CD14-positive monocyte (primary cell): Measurements from ENCODE around the gene MRPL27. TPM values are rescaled to one million over a fixed set of nuclear protein-coding genes. Genes with fewer than 3 reads are reported as not detected.

Source experiments
- DNase-seq, 3 donors: peaks; one replicate each; pipeline ENCODE4 v3.0.0-alpha.2; 2011 to 2022
- H2AFZ ChIP-seq: 2 replicates; pipeline ENCODE4 v1.6.0; 2012; ENCODE audit warnings: mild to moderate bottlenecking, low read depth, low read length, inconsistent platforms; ENCODE audit not compliant: insufficient read depth, poor library complexity, severe bottlenecking
- H3K27ac ChIP-seq, 2 donors: 1 replicate in 1 of 2; 2 replicates in 1 of 2; pipeline ENCODE4 v1.5.1; 2012 to 2013; ENCODE audit warnings: low read length in 2 of 2, control low read depth in 1 of 2, inconsistent platforms in 1 of 2, low read depth in 1 of 2, mild to moderate bottlenecking in 1 of 2
- H3K27me3 ChIP-seq, 2 donors: one replicate each; pipeline versions ENCODE4 v1.6.0 to v1.6.1; 2011 to 2013; ENCODE audit warnings: low read length in 2 of 2; ENCODE audit not compliant: control insufficient read depth in 2 of 2, insufficient read depth in 2 of 2
- H3K36me3 ChIP-seq, 2 donors: replicated peaks in 1 of 2; 1 replicate in 1 of 2; 2 replicates in 1 of 2; pipeline versions ENCODE4 v1.5.1 to v1.6.1; 2012 to 2013; ENCODE audit warnings: low read length in 2 of 2, control low read depth in 1 of 2, inconsistent platforms in 1 of 2, mild to moderate bottlenecking in 1 of 2; ENCODE audit not compliant: insufficient read depth in 2 of 2, control insufficient read depth in 1 of 2
- H3K4me1 ChIP-seq, 2 donors: 1 replicate in 1 of 2; 2 replicates in 1 of 2; pipeline versions ENCODE4 v1.5.1 to v1.6.1; 2012 to 2013; ENCODE audit warnings: low read length in 2 of 2, control low read depth in 1 of 2, inconsistent platforms in 1 of 2, mild to moderate bottlenecking in 1 of 2, moderate library complexity in 1 of 2; ENCODE audit not compliant: insufficient read depth in 2 of 2, control insufficient read depth in 1 of 2
- H3K4me2 ChIP-seq: replicated peaks from 2 replicates; pipeline ENCODE3; 2012; ENCODE audit warnings: low read length, moderate library complexity, mild to moderate bottlenecking; ENCODE audit not compliant: poor library complexity, severe bottlenecking; ENCODE audit errors: extremely low read depth
- H3K4me3 ChIP-seq, 3 experiments: fragments of 200-600 bp in 1 of 3; sonication (generic) in 1 of 3; replicated peaks in 1 of 3; 1 replicate in 2 of 3; 2 replicates in 1 of 3; pipeline ENCODE4 v1.5.1; 2011 to 2013; ENCODE audit warnings: low read length in 3 of 3, mild to moderate bottlenecking in 3 of 3, control low read depth in 2 of 3, low read depth in 2 of 3, inconsistent platforms in 1 of 3, moderate library complexity in 1 of 3
- H3K79me2 ChIP-seq: 2 replicates; pipeline ENCODE4 v1.6.0; 2012; ENCODE audit warnings: mild to moderate bottlenecking, control low read depth, inconsistent platforms, low read length, moderate library complexity; ENCODE audit not compliant: insufficient read depth
- H3K9ac ChIP-seq: 2 replicates; pipeline ENCODE4 v1.6.0; 2017; ENCODE audit warnings: low read length, mild to moderate bottlenecking; ENCODE audit not compliant: insufficient read depth, poor library complexity, severe bottlenecking
- H3K9me3 ChIP-seq, 2 donors: replicated peaks in 1 of 2; 1 replicate in 1 of 2; 2 replicates in 1 of 2; pipeline versions ENCODE4 v1.5.1 to v1.6.1; 2012 to 2013; ENCODE audit warnings: low read length in 2 of 2, control low read depth in 1 of 2; ENCODE audit not compliant: control insufficient read depth in 1 of 2, insufficient read depth in 1 of 2
- H4K20me1 ChIP-seq: 2 replicates; pipeline ENCODE4 v1.6.0; 2012; ENCODE audit warnings: mild to moderate bottlenecking, low read length, control low read depth, moderate library complexity; ENCODE audit not compliant: insufficient read depth
- H3K27ac Mint-ChIP-seq, 7 donors: one replicate each; pipeline ENCODE4 v1.8.0; 2020; ENCODE audit warnings: mild to moderate bottlenecking in 7 of 7, mixed read lengths in 7 of 7, moderate library complexity in 6 of 7, inconsistent platforms in 2 of 7
- H3K27me3 Mint-ChIP-seq, 3 donors: one replicate each; pipeline ENCODE4 v1.8.0; 2021 to 2022; ENCODE audit warnings: low read depth in 3 of 3, mild to moderate bottlenecking in 3 of 3, mixed read lengths in 3 of 3, moderate library complexity in 3 of 3, inconsistent platforms in 1 of 3
- H3K36me3 Mint-ChIP-seq, 2 donors: one replicate each; pipeline ENCODE4 v1.8.0; 2020; ENCODE audit warnings: mixed read lengths in 2 of 2, inconsistent platforms in 1 of 2, mild to moderate bottlenecking in 1 of 2
- H3K4me1 Mint-ChIP-seq: one replicate; pipeline ENCODE4 v1.8.0; 2020; ENCODE audit warnings: mild to moderate bottlenecking, mixed read lengths
- H3K4me3 Mint-ChIP-seq, 2 donors: one replicate each; pipeline ENCODE4 v1.8.0; 2020; ENCODE audit warnings: mild to moderate bottlenecking in 2 of 2, mixed read lengths in 2 of 2, moderate library complexity in 1 of 2
- H3K9me3 Mint-ChIP-seq, 7 donors: one replicate each; pipeline ENCODE4 v1.8.0; 2020 to 2022; ENCODE audit warnings: mixed read lengths in 7 of 7, mild to moderate bottlenecking in 6 of 7, moderate library complexity in 6 of 7, inconsistent platforms in 2 of 7
- CTCF ChIP-seq: fragments of 200-600 bp; IDR thresholded peaks from one replicate; pipeline ENCODE4 v1.8.0; 2022; ENCODE audit warnings: antibody characterized with exemption, mild to moderate bottlenecking
- WGBS: methylation state at CpG from one replicate; pipeline ENCODE4 v1.1.5; 2013; ENCODE audit warnings: missing lambda C conversion rate; ENCODE audit not compliant: insufficient coverage; 5-methylcytosine and 5-hydroxymethylcytosine counted together
- intact Hi-C, 2 donors: fragments of 100-400 bp; cut with micrococcal nuclease; formaldehyde crosslinking; loops; one replicate each; pipeline versions ENCODE4 v1.15.0 to v1.15.1; 2023
- polyA plus RNA-seq, 3 donors: library from polyadenylated mRNA; depleted of rRNA in 1 of 3; unstranded in 2 of 3; stranded (reverse) in 1 of 3; fragments of 300-500 nt in 2 of 3; fragments of >200 nt in 1 of 3; fragmentation: Illumina TruSeq in 2 of 3; gene quantifications; 1 replicate in 2 of 3; 2 replicates in 1 of 3; pipeline ENCODE4 v1.2.3, GENCODE V29; 2012 to 2021

The MRPL27 gene
- polyA plus RNA-seq, 3 donors = 33.2 to 82.3 (median 75.3) TPM

GRCh38 chr17:50381260-50381815 is 8.4 kb upstream of the MRPL27 start:
- Mint-ChIP-seq H3K4me3 (no peak overlapping the region), H3K27ac (peak overlapping the region in 2 of 7 donors; percentile 8 to 55), H3K4me1 (peaks cover 12% of the 10 kb centered on the region), H3K27me3 (peaks cover 0 to 3% (median 0%) of the 10 kb centered on the region in 3 donors), H3K36me3 (peaks cover 67 to 80% of the 10 kb centered on the region in 2 donors), H3K9me3 (no peaks in the 10 kb centered on the region)
- Histone ChIP-seq H3K4me2 (no peak overlapping the region), H3K27ac (no peak overlapping the region), H3K9me3 (no peaks in the 10 kb centered on the region), H2AFZ (no peak overlapping the region), H3K27me3 (no peaks in the 10 kb centered on the region), H4K20me1 (peaks cover 11% of the 10 kb centered on the region), H3K79me2 (no peaks in the 10 kb centered on the region), H3K4me1 (peaks cover 8 to 9% of the 10 kb centered on the region in 2 donors), H3K36me3 (peaks cover 55 to 81% of the 10 kb centered on the region in 2 donors), H3K4me3 (no peak overlapping the region), H3K9ac (no peak overlapping the region)
- intact Hi-C loops = no loop called here
- DNase-seq = no peak
- no peak for TF ChIP-seq CTCF
- 94% methylated on average over 2 of the region's 7 CpGs for WGBS

- no peaks in the 10 kb centered on the region for H3K79me2 ChIP-seq
- H4K20me1 ChIP-seq = peaks cover 11% of the 10 kb centered on the region
- H2AFZ ChIP-seq = no peak overlapping the region
- 96% methylated on average over 11 of the region's 13 CpGs for WGBS
- peak overlapping the region in 1 of 2 donors; percentile 27 for H3K27ac ChIP-seq
- Mint-ChIP-seq H3K4me3 (no peak overlapping the region), H3K36me3 (peaks cover 66 to 76% of the 10 kb centered on the region in 2 donors), H3K27me3 (peaks cover 0 to 1% (median 0%) of the 10 kb centered on the region in 3 donors), H3K4me1 (peaks cover 12% of the 10 kb centered on the region), H3K9me3 (no peaks in the 10 kb centered on the region), H3K27ac (peak overlapping the region in 5 of 7 donors; percentile 12 to 60 (median 53))
- no peak overlapping the region for H3K9ac ChIP-seq
- peaks cover 8 to 9% of the 10 kb centered on the region in 2 donors for H3K4me1 ChIP-seq
- DNase-seq = no peak
- no peak overlapping the region for H3K4me2 ChIP-seq
- H3K27me3 ChIP-seq = no peaks in the 10 kb centered on the region
- no peaks in the 10 kb centered on the region for H3K9me3 ChIP-seq
- H3K4me3 ChIP-seq = no peak overlapping the region
- H3K36me3 ChIP-seq = peaks cover 48 to 74% of the 10 kb centered on the region in 2 donors
- TF ChIP-seq CTCF = no peak
- intact Hi-C loops = no loop called here
Observed at GRCh38 chr17:50380369-50381259, 7.6 kb upstream of the MRPL27 start.
